Ureter (tissue), 1 donor: ENCODE results near the gene TIAM2. TPM values are rescaled to one million over a fixed set of nuclear protein-coding genes. Genes with fewer than 3 reads are reported as not detected.

Experiments
- DNase-seq: peaks from one replicate; pipeline ENCODE4 v3.0.0-alpha.2; 2020; ENCODE audit warnings: low spot score
- total RNA-seq: library from RNA; stranded (reverse); gene quantifications from one replicate; pipeline ENCODE4 v1.2.4, GENCODE V29; 2023
- donor health status: DM: yes; HTN: yes; CAD: no.

The TIAM2 gene
- total RNA-seq, 1 donor from 2014 or later, result 12.8 TPM

DNA sequence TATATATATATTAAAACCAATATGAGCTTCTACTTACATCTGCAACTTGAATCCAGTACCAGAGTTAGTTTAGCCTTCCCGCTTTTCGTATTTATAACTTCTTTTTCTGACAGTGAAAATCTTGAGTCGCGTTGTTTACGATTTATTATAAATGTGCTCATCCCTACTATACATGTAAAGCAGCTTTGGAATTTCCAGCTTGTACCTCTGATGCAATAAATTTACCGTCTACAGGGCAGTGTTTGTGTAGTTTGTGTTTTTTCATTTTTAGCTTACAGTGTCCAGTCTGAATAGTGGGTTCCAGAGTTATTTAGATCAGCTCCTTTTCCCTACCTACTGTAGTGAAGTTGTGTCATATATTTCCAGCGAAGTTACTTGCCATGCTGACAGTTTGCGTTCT is 66.3 kb downstream of the TIAM2 start:
- DNase-seq, result no peak

DNA sequence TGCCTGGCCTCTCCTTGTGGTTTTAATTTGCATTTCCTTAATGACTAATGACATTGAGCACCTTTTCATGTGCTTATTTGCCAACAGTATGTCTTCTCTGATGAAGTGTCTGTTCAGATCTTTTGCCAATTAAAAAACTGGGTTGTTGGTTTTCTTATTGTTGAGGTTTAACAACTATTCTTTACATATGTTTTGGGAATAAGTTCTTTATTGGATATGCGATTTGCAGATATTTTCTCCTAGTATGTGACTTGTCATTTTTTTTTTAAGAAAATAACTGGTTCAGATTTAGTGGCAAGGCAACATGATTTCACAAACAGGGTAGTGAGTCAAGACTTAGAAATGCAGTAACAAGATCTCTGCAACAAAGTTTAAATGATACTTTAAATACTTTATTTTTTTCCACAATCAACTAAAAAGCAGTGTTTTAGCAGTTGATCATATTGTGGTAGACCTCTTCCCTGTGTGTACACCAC is 67.8 kb downstream of the TIAM2 start:
- no peak for DNase-seq

DNA sequence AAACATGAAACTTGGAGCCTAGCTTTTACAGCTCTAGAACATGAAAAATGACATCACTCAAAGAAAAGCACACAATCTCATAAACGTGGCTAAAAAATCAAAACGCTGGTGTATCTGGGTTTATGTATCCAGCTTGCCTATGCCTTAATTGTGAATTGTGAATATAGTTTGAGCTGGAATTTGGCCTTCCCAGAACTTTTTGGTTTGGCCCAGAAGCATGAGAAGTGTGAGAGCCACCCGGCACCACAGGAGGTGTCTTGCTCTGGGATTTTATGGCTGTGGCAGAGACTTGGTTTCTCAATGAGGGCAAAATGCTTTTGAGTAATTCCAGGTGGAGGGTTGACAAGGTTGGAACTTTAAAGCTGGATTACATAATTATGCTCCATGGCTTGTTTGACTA is 69.2 kb downstream of the TIAM2 start:
- DNase-seq, result no peak

DNA sequence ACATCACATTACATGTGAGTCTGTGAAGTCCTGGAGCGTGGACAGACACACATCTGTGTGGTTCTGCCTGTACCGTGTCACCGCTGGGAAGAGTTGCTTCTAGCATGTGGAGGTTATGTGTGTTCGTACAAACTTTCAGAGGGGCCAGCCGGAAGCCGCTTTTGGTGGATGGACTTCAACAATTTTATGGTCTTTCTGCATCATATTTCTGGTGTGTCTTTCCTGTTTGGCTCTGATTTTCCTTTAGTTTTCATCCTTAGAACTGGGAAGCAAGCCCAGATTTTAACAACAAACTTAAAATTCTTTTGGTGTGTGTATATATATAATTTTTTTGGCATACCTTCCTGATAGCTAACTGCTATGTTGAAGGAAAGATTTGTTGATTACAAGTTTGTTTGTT is 71.2 kb downstream of the TIAM2 start:
- no peak for DNase-seq

DNA sequence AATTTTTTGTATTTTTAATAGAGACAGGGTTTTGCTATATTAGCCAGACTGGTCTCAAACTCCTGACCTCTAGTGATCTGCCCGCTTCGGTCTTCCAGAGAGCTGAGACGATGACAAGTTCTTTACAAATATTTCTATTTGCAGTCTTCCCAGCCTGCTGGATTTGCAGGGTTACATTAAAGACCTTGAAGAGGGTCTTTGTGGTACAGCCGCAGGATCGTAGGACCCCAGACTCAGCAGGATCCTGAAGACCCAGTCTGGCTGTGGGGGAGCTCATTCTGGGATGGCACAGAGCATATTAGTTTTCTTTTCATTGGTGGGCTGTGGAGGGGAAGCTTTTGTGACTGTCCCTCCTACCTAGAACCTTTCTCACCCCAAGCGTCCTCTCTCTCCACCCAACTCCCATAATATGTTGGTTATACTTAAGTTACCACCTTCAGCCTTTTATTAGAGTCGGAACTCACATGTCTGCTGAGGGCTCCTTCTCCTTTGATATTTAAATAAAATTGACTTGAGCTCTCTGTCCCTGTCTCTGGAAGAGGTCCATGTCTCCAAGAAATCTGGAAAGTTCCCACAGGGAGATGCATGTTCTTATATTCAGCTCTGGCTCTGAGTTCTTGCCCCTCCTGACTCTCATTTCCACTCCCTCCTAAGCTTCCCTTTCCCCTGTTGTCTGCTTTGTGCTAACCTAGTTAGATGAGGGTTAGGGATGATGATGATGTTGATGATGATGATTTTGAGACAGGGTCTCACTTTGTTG is 72.0 kb downstream of the TIAM2 start:
- DNase-seq, result no peak

DNA sequence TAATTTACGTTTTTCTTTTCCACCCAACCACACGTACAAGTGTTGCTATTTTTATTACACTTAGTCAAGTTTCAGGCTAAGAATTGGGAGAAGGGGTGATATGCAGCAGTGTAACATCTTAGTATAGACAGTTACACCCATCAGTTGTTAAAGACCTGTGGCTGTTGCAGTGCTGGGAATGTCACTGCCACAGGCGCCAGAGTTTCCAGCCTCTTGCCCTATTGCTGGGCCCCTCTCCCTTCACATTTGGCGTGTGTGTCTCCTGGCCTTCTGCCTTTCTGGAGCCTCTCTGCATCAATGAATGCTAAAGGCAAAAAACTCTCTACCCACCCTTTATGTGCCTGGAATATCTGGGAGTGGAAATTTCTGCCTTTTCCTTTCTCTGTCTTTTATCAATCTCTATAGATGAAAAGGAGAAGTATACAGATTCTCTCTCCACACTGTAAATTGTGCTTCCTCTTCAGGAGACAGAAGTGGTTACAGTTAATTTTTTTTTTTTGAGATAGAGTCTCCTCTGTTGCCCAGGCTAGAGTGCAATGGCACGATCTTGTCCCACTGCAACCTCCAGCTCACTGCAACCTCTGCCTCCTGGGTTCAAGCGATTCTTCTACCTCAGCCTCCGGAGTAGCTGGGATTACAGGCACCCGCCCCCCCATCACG is 73.0 kb downstream of the TIAM2 start:
- no peak for DNase-seq

DNA sequence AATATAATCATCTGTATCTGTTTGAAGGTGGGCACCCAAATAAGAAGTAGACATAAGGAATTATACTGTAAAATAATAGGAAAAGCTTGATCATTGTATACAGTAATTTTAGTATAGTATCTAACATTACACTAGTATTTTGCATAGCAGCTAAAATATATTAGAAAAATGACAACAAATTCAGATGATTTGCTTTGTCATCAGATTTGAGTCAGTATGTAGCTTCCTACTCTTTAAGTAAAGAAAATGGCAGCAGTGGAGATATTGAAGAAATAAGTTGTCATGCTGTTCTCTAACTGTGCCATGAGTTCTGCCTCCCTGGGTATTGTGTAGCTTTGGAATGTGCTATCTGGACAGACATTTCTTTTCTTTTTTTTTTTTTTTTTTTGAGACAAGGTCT is 74.4 kb downstream of the TIAM2 start:
- no peak for DNase-seq

DNA sequence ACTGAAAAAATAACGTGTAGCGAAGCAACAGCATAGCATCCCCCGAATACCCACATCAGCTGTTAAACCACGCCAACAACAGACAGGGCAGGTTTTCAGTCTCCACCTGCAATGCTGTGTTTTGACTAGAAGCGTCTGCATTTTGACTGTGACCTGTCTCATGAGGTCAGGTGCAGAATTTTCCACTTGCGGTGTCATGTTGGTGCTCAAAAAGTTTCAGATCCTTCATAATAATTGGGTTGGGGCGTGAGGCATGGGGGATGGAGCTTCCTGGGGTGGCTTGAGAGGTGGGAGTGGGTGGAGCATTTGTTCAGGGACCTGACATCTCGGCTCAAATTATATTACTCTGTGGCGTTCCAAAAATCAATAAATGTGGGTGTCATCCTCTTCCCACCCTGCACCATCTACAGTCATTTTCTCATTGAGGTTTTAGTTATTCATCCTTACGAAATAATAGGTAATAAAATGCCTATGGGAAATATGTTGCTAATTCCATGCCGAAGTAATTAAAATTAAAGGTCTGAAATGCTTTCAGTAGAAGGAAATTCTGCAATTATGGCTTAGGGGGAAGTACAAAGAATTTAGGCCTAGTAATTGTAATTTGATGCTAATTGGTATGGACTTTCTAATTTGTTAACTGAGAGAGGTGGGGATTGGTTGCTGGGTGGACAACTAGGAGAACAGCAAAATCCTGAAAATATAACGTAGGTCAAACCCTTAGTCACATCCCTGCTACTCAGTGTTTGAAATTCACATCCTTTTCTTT is 81.0 kb downstream of the TIAM2 start:
- no peak for DNase-seq

DNA sequence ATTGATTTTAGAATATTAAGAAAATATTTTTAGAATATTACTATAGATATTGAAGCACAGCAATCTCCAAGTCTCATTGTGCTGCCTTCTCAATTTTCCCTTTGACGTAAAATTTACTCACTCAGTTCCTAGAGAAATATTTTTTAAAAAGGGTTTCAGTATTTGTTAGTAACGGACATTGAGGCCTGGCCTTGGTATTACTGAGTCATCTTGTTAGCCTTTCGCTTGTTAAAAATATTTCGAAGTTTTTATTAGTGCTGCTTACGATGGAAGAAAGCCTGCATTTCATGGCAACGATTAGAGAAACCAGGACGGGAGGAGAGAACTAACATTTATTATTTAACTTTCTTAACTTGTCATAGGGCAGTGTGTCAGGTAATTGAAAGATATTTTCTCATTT is 82.2 kb downstream of the TIAM2 start:
- DNase-seq, result no peak

DNA sequence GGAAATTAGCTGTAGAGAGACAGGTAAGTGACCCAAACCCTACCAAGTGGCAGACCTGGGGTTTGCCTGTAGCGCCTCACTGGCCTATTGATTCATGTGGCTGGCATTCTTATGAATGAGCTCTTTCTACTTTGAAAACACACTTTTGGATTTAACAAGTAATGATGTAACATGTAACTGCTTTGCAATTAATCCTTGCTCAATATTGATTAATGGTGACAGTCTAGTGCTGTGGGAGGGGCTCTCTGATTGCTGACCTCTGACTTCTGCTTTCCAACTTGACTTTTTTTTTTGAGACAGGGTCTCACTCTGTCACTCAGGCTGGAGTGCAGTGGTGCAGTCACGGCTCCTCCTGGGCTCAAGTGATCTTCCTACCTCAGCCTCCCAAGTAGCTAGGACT is 82.7 kb downstream of the TIAM2 start:
- no peak for DNase-seq

DNA sequence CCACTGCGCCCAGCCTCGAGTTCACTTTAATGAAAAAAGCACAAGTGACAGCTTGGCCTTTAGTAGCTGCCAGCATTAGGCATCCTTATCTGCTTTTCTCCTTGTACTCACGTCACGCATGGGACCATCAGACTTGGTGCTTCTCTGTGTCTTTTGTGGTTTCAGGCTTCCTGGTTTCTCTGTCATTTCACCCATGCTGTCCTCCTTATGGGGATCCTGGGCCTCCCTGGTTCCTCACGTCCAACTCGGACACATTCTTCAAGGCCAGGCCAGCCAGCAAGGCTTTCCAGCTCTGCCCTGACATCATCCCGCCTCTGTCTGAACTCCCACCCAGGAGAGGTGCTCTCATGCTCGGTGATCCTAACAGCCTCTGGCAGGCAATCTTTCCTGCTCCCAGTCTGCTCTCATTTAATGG is 83.2 kb downstream of the TIAM2 start:
- peak; percentile 46 for DNase-seq

DNA sequence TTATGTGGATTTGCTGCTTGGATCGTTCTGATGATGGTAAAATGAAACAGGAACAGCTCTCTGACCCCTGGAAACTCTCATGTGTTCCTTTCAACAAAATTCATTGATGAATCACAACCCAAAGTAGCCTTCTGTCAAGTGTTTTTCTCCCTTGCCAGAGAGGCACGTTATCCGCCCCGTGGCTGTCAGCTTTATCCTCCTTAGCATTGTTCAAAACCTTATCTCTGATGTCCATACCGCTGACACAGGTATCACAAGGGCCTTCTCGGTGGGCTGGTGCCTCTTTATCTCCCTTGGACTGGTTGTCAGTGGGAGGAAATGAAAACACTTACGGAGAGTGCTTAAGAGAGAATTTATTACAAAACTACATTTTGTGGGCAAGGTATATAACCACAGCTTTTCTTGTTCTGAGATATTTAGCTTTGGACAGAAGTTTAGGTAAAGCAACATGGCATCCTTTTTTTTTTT is 84.9 kb downstream of the TIAM2 start:
- no peak for DNase-seq

DNA sequence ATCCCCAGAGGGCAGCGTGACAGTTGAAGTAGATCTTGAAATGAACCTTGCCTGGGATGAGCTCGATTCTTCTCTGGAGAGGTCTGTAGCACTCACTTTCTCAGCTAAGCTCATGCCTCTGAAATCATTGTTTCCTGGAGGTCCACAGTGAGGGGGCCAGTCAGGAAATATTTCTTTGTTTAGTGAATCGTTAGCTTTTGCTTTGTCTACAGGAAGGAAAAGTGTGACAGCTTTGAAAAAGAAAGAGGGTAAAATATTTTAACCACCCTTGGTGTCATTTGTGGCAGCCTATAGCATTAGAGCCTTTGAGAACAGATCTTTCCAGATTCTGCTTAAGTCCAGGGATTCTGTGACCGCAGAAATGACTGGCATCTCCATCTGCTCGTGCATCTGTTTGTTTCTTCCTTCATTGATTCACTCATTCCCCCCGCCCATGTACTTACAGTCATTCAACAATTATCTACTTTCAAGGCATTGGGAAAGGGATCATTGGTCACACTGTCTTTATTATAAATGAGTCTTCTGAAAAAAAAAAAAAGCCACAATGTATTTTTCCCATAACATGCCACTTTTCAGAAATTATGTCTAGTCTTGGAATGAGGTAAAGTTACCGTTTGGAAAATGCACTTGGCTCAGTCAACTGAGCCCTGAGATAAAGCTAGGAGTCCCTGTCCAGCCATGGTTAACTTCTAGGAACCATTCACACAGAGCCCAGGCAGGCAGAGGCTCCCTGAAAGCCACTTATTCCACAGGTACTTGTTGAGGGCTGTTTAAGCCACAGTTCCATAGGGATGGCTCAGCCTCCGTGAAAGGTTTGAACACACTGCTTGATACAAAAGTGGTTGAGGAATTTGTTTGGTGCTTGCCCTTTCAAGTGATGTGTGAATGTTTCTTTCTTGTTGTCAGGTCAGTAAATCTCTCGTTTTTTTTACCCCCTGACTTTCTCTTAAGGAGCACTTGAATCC is 86.0 kb downstream of the TIAM2 start:
- no peak for DNase-seq

DNA sequence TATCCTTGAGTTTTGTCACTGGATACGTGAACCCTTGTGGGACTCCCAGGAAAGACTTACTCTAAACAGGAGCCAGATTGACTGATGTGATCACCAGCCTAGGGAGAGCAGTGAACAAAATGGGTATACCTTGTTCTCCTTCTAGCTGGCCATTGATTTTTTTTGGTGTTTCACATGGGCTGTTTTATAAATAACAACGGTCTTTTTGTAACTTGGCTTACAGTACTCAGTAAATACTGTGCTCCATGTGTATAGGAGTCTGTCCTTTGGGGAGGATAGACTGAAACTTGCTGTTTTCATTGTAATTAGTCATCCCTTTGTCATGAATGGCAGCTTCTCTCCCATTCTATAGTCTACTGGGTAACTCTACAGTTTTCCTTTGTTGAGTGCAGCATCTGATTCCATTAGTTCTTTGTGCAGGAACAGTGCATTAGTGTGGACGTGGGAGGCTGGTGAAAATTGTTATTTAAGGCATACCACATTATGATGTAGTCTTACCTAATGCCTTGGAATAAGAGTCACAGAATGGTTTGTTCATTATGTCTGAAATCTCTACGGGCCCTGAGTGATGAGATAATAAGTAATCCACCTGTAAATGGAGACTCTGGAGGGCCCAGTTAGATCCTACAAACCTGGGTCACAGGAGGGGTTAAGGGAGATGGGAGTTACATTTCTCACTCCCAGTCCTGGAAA is 89.5 kb downstream of the TIAM2 start:
- DNase-seq, result no peak

DNA sequence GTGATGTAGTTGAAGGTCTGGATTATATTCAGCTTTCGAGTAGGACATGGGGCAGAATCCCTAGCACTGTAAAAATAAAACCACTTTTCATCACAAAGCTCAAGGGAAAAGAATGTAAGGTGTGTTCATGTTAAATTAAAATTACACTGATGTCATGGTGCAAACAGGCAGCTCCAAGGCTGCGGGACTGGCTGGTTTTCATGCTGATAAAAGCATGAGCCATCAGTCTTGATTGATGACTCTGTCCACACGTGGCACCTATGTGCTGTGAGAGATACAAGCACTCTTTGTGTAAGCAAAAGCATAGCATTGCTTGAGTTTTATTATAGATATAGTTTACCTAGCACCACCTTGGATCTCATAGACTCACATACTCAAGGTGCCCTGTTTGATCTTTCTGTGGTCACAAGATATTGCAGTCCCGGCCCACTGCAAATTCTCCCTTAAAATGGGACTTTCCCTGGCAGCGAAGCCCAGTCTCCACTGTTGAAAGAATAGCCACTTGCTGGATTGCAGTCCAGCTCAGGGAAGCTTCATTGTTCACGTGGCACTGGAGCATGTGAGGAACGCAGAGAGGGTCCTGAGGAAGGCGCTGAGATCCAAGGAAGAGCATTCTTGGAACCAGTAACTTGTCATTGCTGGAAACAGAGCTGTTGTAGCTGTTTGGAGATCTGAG is 90.6 kb downstream of the TIAM2 start:
- DNase-seq, result no peak

DNA sequence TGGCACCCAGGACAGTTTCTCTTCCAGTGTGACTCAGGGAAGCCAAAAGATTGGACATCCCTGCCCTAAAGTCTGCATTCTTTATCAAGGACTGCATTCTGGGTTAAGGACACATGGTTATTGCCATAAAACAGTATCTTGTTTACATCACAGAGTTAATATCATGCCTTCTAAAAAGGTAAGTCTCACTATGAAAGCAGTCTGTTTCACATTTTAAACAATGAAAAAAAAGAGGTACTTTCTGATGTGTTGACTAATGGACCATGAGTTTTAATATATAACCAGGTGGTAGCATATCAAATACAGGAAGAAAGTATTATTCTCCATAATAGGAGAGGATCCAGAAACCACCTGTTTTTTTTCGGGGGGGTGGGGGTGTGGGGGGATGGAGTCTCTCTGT is 93.7 kb downstream of the TIAM2 start:
- DNase-seq, result no peak

DNA sequence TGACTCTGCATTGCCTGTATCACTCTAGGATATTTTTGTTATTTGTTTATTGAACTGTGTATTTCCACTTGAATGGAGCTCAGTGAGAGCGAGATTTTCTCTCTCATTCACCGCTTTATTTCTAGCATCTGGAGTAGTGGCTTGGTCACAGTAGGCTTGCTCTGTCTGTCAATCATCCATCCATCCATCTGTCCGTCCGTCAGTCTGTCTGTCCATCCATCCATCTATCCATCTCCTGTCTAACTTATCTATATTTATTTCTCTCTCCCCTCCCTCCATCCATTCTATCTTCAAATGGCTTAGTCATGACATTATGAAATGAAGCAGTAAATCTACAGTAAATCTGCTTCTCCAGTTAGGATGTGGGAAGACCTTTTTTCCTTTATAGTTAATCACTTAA is 94.6 kb downstream of the TIAM2 start:
- no peak for DNase-seq

DNA sequence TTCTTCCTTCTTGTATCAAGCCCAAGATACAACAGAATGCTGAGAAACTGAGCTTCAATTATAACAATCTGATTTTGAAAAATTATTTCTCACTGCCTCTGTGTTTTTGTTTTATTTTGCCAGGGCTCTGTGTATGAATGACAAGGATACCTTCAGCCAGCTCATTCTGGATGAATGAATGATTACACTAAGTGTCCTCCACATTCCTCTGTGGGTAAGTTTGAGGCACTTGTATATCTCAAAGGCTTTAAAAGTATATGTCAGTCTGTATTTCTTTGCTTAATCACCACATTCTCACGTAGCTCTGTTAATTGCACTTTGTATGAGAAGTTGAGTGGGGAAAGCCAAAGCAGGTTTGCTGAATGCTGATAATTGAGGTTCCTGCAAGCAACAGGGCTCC is 95.1 kb downstream of the TIAM2 start:
- DNase-seq, result no peak

DNA sequence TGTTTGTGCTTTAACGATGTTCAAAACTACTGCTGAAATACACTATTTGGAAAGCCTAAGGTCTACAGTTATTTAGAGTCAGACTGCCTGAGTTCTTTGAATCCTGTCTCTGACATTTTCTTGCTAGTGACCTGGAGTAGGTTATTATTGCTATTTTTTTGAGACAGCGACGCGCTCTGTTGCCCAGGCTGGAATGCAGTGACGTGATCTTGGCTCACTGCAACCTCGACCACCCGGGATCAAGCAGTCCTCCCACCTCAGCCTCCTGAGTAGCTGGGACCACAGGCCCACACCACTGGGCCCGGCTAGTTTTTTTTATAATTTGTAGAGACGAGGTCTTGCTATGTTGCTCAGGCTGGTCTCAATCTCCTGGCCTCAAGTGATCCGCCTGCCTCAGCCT is 96.6 kb downstream of the TIAM2 start:
- no peak for DNase-seq

DNA sequence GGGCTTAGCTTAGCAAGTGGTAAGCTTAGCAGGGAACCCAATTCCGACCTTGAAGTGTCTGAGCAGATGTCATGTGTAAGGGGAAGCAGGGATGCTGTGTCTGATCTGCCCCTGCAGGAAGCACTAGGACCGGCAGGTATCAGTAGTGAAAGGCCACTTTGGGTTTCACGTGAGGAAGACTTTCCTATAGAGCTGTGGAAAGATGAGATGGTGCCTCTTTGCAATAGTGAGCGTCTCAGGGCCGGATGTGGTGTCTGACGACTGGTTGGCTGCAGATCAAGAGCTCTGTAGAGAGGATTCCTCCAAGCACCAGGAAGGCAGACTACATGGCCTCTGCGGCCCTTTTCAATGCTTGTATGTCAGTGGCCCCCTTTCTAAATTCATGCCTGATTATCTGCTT is 98.3 kb downstream of the TIAM2 start:
- DNase-seq, result no peak
